Right cardiac atrium (tissue), 5 donors: ENCODE data around the gene GPR39. TPM values are rescaled to one million over a fixed set of nuclear protein-coding genes. Genes with fewer than 3 reads are reported as not detected.
A peak's percentile ranks its signal among the peaks of the same experiment; 100 is the strongest.

ENCODE experiments used
- ATAC-seq, 2 donors: fragments of 200-7000 bp; cut with Tn5 transposase; one replicate each; pipeline versions ENCODE4 v1.8.0 to v1.9.1; 2020; ENCODE audit warnings: moderate library complexity in 2 of 2, mild to moderate bottlenecking in 1 of 2
- DNase-seq, 3 donors: peaks; one replicate each; pipeline ENCODE4 v3.0.0-alpha.2; 2020
- H3K27ac ChIP-seq: one replicate; pipeline ENCODE4 v1.5.1; 2013; ENCODE audit warnings: mild to moderate bottlenecking, low read length, control low read depth, moderate library complexity
- H3K27me3 ChIP-seq: one replicate; pipeline ENCODE4 v1.6.1; 2013; ENCODE audit not compliant: control insufficient read depth, insufficient read depth
- H3K4me1 ChIP-seq: one replicate; pipeline ENCODE4 v1.6.1; 2013; ENCODE audit warnings: low read length; ENCODE audit not compliant: control insufficient read depth, insufficient read depth
- H3K4me3 ChIP-seq: one replicate; pipeline ENCODE4 v1.5.1; 2013; ENCODE audit warnings: low read length, control low read depth
- H3K9me3 ChIP-seq: one replicate; pipeline ENCODE4 v1.6.1; 2013; ENCODE audit warnings: low read length; ENCODE audit not compliant: control insufficient read depth
- WGBS: extraction: QIAGEN DNeasy Blood & Tissue Kit; methylation state at CpG from one replicate; pipeline ENCODE4 v1.1.7; 2013; 5-methylcytosine and 5-hydroxymethylcytosine counted together
- intact Hi-C, 4 donors: fragments of 100-400 bp; cut with DNase I; formaldehyde crosslinking; loops; one replicate each; pipeline versions ENCODE4 v1.11.0 to v1.14.0; 2022 to 2023
- polyA plus RNA-seq: library from polyadenylated mRNA; stranded (reverse); fragments of 200-250 nt; gene quantifications from one replicate; pipeline ENCODE4 v1.2.3, GENCODE V29; 2013
- total RNA-seq, 4 donors: library from RNA; stranded (reverse); fragmentation: NEBNext Ultra II Directional; extraction: Animal tissue kit (Norgen Biotek cat#: 25700); gene quantifications; one replicate each; pipeline ENCODE4 v1.2.1, GENCODE V29; 2021
- donor health status: healthy with polysubstance abuse.
- donor health status: DM: no; HTN: yes; CAD: no.
- donor health status: DM: no; HTN: no; CAD: no.
- donor health status: DM: no; HTN: yes; CAD: no; lungs with severe emphysema.
- donor health status: DM: yes; HTN: yes; CAD: no.

The GPR39 gene
- total and polyA plus RNA-seq, 5 donors: not detected

GRCh38 chr2:132475615-132476014 is 59.0 kb downstream of the GPR39 start:
- no peaks in the 10 kb centered on the region for H3K27me3 ChIP-seq
- 83% methylated on average over 2 of the region's 2 CpGs for WGBS
- no peaks in the 10 kb centered on the region for H3K9me3 ChIP-seq
- intact Hi-C loops: no loop called here
- no peaks in the 10 kb centered on the region for H3K4me1 ChIP-seq
- no peak overlapping the region for H3K27ac ChIP-seq
- ATAC-seq (no peak), DNase-seq (no peak)
- no peak overlapping the region for H3K4me3 ChIP-seq

DNA sequence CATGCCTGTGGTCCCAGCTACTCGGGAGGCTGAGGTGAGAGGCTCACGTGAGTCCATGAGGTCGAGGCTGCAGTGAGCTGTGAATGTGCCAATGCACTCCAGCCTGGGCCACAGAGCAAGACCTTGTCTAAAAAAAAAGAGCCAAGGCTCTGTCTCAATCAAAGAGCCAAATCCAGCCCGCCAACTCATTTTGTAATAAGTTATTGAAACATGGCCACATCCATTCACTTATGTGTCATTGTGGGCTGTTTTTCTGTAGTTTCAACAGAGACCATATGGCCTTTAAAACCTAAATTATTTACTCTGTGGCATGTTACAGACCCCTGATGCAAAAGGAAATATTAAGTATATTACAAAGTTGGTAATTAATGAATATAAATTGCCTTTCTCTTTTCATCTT is 60.8 kb downstream of the GPR39 start:
- intact Hi-C loops: no loop called here
- ATAC-seq (no peak), DNase-seq (no peak)
- Histone ChIP-seq H3K4me3 (no peak overlapping the region), H3K9me3 (no peaks in the 10 kb centered on the region), H3K4me1 (no peaks in the 10 kb centered on the region), H3K27me3 (no peaks in the 10 kb centered on the region), H3K27ac (no peak overlapping the region)
- WGBS: 84% methylated on average over 4 of the region's 4 CpGs

GRCh38 chr2:132477962-132478361 is 61.4 kb downstream of the GPR39 start:
- Histone ChIP-seq H3K27ac (no peak overlapping the region), H3K27me3 (no peaks in the 10 kb centered on the region), H3K9me3 (no peaks in the 10 kb centered on the region), H3K4me1 (no peaks in the 10 kb centered on the region), H3K4me3 (no peak overlapping the region)
- no peak for DNase-seq
- no peak for ATAC-seq
- intact Hi-C loops: no loop called here
- WGBS: 52% methylated on average over 2 of the region's 2 CpGs

DNA sequence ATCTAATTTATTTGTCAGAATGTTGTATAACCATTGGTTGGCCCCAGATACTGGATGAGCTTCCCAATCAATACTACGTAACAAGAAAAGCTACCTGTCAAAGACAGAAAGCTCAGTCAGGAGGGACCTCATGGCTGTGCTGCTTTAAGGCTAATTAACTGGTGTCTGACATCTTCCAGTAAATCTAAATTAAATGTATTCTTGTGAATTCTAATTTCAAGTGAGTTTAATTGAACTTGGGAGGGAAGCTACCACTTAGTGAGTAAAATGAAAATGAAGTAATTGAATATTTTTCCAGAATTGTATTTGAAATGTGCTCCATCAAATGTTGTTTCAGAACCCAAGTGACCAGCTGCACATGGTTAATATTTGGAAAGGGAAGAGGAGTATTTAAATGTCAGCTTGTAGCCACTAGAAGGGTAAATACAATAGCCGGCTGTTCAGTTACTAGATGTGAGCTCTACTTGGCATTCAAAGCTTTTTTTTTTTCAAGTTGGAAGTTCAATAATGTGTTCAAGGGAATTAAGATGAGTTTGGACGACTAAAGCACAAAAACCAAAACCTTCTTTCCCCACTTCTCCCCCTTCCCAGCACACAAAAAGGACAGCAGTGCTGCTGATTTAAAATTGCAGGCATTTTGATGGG is 62.0 kb downstream of the GPR39 start:
- no peak overlapping the region for H3K27ac ChIP-seq
- no peaks in the 10 kb centered on the region for H3K9me3 ChIP-seq
- intact Hi-C loops: no loop called here
- no peaks in the 10 kb centered on the region for H3K27me3 ChIP-seq
- DNase-seq (no peak), ATAC-seq (no peak)
- H3K4me3 ChIP-seq: no peak overlapping the region
- H3K4me1 ChIP-seq: no peaks in the 10 kb centered on the region
- 64% methylated on average over 3 of the region's 3 CpGs for WGBS

GRCh38 chr2:132479155-132479554 is 62.5 kb downstream of the GPR39 start:
- no peak for ATAC-seq
- no peaks in the 10 kb centered on the region for H3K27me3 ChIP-seq
- no peak for DNase-seq
- no peak overlapping the region for H3K27ac ChIP-seq
- H3K4me1 ChIP-seq: no peaks in the 10 kb centered on the region
- no peak overlapping the region for H3K4me3 ChIP-seq
- WGBS: 78% methylated on average over 8 of the region's 8 CpGs
- H3K9me3 ChIP-seq: no peaks in the 10 kb centered on the region
- intact Hi-C loops: no loop called here

- DNase-seq (no peak), ATAC-seq (no peak)
- Histone ChIP-seq H3K4me1 (no peaks in the 10 kb centered on the region), H3K4me3 (no peak overlapping the region), H3K27ac (no peak overlapping the region), H3K9me3 (no peaks in the 10 kb centered on the region), H3K27me3 (no peaks in the 10 kb centered on the region)
- WGBS: 64% methylated on average over 3 of the region's 3 CpGs
- intact Hi-C loops: no loop called here
Observed at GRCh38 chr2:132482821-132483220, 66.2 kb downstream of the GPR39 start.

DNA sequence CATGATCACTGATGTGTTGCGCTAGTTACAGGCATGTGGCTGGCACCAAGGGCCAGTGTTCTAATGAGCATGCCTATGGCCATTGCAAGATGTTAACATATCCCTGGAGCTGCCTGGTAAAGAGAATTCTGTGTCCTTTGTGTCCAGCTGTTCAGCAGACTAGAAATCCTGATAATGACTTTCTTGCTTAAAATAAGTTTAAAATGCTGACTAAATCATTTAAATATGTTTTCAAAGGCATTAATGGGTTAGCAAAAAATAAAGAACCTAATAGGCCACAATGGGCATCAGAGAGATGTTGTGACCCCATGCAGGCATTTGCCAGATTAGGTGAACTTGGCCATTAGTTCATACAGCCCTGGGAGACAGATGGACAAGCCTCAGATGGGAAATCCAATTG is 67.5 kb downstream of the GPR39 start:
- 98% methylated on average over 1 of the region's 1 CpG for WGBS
- intact Hi-C loops: no loop called here
- DNase-seq: no peak
- Histone ChIP-seq H3K4me3 (no peak overlapping the region), H3K9me3 (no peaks in the 10 kb centered on the region), H3K27me3 (no peaks in the 10 kb centered on the region), H3K27ac (no peak overlapping the region), H3K4me1 (no peaks in the 10 kb centered on the region)
- no peak for ATAC-seq

- Histone ChIP-seq H3K27me3 (no peaks in the 10 kb centered on the region), H3K9me3 (no peaks in the 10 kb centered on the region), H3K4me1 (no peaks in the 10 kb centered on the region), H3K4me3 (no peak overlapping the region), H3K27ac (no peak overlapping the region)
- DNase-seq (no peak), ATAC-seq (no peak)
- WGBS: 83% methylated on average over 6 of the region's 6 CpGs
- intact Hi-C loops: no loop called here
Observed at GRCh38 chr2:132488491-132488890, 71.9 kb downstream of the GPR39 start.

DNA sequence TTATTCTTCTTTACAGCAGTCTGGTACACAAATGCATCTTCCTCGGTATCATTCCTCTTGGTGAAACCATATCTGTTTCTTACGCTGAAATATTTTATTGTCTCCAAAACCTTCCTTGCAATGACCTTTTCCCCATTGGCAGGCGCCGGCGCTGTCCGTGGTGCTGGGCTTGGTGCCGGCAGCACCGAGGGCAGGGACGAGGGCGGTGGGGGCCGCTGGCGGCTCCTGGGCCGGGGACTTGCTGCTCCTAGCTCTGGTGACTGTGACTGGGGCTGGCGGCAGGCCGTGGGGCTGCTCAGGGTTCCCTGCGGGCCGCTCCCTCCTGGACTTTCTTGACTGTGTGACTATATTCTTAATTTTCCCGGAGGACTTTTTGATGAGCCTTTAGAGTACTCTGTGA is 72.5 kb downstream of the GPR39 start:
- Histone ChIP-seq H3K9me3 (no peaks in the 10 kb centered on the region), H3K4me3 (no peak overlapping the region), H3K27me3 (no peaks in the 10 kb centered on the region), H3K27ac (no peak overlapping the region), H3K4me1 (no peaks in the 10 kb centered on the region)
- DNase-seq (peak in 2 of 3 donors; percentile 56 to 62), ATAC-seq (no peak)
- intact Hi-C loops: no loop called here
- 15% methylated on average over 18 of the region's 18 CpGs for WGBS

DNA sequence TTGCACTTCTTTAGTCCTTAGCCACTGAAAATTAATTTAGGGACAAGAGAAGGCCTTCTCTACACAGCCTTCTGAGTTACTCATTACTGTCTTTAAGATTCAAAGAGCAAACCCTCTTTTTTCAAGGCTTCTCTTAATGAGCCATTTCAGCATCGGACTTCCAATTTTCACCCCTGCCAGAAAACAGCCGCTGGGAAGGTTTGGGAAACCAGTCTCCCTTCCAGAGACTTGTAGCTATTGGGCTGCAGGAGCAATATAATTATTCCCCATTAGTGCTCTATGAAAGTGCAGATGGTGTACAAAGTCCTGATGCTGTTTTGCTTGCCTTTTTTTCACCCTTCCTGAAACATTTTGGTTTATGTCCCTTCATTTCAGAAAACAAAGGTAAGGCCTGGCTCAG is 79.3 kb downstream of the GPR39 start:
- Histone ChIP-seq H3K9me3 (no peaks in the 10 kb centered on the region), H3K4me1 (no peaks in the 10 kb centered on the region), H3K4me3 (no peak overlapping the region), H3K27ac (no peak overlapping the region), H3K27me3 (no peaks in the 10 kb centered on the region)
- DNase-seq (no peak), ATAC-seq (no peak)
- intact Hi-C loops: no loop called here
- 79% methylated on average over 2 of the region's 2 CpGs for WGBS

DNA sequence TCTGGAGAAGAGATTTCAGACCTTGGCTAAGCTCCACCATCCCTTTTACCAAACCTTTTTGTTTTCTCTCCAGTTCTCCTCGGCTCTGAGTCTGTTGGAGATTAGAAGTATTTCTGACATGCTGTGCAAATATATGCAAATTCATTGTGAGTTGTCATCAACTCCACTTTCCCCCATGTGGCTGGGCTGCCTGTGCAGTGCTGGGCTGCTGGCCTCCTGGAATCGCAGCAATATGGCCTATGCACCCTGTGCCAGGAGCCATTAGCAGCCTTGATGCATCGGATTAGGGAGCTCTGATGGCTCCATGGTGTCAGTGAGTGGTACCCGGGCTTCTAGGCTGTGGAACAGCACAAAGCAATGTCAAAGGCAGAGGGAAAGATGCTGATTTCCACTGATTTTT is 80.0 kb downstream of the GPR39 start:
- H3K27ac ChIP-seq: no peak overlapping the region
- DNase-seq: no peak
- no peak for ATAC-seq
- WGBS: 70% methylated on average over 4 of the region's 4 CpGs
- intact Hi-C loops: no loop called here
- no peaks in the 10 kb centered on the region for H3K27me3 ChIP-seq
- H3K9me3 ChIP-seq: no peaks in the 10 kb centered on the region
- H3K4me1 ChIP-seq: no peaks in the 10 kb centered on the region
- no peak overlapping the region for H3K4me3 ChIP-seq

GRCh38 chr2:132497591-132497990 is 81.0 kb downstream of the GPR39 start:
- ATAC-seq (no peak), DNase-seq (no peak)
- intact Hi-C loops: no loop called here
- Histone ChIP-seq H3K9me3 (no peaks in the 10 kb centered on the region), H3K4me3 (no peak overlapping the region), H3K27ac (no peak overlapping the region), H3K4me1 (no peaks in the 10 kb centered on the region), H3K27me3 (no peaks in the 10 kb centered on the region)
